ENCODE measurements around the gene UGT1A8.

UGT1A8 gene

DNA sequence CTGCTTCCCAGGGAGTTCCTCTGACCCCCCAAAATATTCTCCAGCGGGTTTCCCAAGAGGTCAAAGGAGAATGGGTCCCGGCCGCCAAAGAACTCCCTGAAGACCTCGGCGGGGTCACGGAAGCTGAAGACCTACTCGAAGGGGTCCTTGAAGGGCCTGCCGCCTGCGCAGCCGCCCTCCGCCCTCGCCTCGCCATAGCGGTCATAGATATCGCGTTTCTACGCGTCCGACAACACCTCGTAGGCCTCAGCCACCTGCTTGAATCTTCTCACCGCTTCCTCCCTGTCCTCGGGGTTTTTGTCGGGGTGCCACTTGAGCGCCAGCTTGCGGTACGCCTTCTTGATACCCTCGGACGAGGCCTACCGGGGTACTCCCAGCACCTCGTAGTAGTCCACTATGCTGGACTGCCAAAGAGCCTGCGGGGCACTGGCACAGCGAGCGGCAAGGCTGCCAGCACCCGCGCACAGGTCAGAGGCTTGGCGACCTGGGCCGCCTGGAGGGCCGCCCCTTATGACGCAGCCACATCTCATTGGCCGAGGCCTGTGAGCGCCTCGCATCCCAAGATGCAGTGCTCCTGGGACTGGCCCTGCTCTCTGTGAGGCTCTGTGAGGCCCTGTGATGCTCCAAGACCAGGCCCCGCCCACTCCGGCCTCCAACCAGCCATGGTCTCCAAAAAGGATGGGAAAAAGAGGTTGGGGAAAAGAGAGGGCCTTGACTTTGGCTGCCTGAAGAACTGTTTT, 137.6 kb downstream of the UGT1A8 start:
- Mint-ChIP-seq H3K9me3 (peaks cover 10% of the 10 kb centered on the region), H3K4me1 (no peaks in the 10 kb centered on the region), H3K27me3 (peaks cover 4% of the 10 kb centered on the region), H3K27ac (no peak overlapping the region), H3K4me3 (no peak overlapping the region), H3K36me3 (peaks cover 1% of the 10 kb centered on the region)

DNA sequence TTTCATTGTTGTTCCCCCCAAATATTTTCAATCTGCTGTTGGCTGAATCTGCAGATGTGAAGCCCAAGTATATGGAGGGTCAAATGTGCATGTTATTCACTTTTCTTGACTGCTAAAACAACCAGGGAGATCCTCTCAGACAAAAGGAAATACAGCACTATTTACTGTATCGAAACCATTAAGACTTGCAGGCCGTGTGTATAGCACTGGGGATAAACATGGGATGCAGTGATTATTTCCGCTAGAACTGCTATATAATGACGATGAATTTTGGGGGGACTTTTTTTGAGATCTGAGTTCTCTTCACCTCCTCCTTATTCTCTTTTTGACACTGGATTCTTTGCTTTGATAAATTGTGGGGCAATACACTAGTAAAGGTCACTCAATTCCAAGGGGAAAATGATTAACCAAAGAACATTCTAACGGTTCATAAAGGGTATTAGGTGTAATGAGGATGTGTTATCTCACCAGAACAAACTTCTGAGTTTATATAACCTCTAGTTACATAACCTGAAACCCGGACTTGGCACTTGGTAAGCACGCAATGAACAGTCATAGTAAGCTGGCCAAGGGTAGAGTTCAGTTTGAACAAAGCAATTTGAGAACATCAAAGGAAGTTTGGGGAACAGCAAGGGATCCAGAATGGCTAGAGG, 139.1 kb downstream of the UGT1A8 start:
- H3K36me3 Mint-ChIP-seq = peaks cover 1% of the 10 kb centered on the region
- no peak overlapping the region for H3K4me3 Mint-ChIP-seq
- H3K27me3 Mint-ChIP-seq = peaks cover 4% of the 10 kb centered on the region
- H3K9me3 Mint-ChIP-seq = peaks cover 9% of the 10 kb centered on the region
- no peak overlapping the region for H3K27ac Mint-ChIP-seq
- no peaks in the 10 kb centered on the region for H3K4me1 Mint-ChIP-seq

DNA sequence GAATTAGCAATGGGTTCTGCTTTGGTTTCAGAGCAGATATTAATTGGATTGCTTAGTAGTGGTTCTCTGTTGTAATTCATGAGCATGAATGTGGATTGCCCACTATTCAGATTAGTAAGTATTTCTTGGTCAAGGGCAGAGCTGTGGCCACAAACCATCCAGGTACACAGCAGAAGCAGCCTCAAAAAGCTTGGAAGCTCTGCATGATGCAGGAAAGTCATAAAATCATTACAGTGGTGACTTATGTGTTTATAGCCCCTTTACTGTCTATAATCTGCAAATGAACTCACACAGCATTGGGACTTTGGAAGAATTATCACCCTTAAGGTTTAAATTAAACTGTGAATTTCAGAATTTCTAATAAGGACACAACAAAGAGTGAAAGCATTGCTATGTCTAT, 140.7 kb downstream of the UGT1A8 start:
- H3K27ac Mint-ChIP-seq = no peak overlapping the region
- no peaks in the 10 kb centered on the region for H3K4me1 Mint-ChIP-seq
- no peaks in the 10 kb centered on the region for H3K27me3 Mint-ChIP-seq
- H3K4me3 Mint-ChIP-seq = no peak overlapping the region
- H3K9me3 Mint-ChIP-seq = peaks cover under 1% of the 10 kb centered on the region
- no peaks in the 10 kb centered on the region for H3K36me3 Mint-ChIP-seq

DNA sequence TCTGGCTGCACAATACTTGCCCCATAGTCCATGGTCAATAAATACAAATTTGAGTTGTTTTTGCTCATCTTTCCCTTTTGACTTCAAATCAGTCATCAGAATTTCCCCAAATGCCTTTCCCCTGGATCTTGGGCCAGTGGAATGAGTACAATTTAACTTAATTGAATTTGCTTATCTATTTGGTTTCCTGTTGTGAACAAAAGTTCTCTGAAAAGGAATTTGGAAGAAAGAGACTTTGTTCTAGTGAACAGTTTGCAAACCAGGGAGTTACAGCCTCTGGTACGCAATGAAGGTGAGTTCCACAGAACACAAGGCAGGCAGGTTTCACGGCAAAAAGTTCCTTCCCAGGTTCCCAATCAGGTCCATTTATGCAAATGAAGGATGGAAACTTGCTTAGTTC, 141.4 kb downstream of the UGT1A8 start:
- Mint-ChIP-seq H3K27me3 (peaks cover 3% of the 10 kb centered on the region), H3K4me3 (no peak overlapping the region), H3K27ac (no peak overlapping the region), H3K36me3 (no peaks in the 10 kb centered on the region), H3K9me3 (no peaks in the 10 kb centered on the region), H3K4me1 (no peaks in the 10 kb centered on the region)

DNA sequence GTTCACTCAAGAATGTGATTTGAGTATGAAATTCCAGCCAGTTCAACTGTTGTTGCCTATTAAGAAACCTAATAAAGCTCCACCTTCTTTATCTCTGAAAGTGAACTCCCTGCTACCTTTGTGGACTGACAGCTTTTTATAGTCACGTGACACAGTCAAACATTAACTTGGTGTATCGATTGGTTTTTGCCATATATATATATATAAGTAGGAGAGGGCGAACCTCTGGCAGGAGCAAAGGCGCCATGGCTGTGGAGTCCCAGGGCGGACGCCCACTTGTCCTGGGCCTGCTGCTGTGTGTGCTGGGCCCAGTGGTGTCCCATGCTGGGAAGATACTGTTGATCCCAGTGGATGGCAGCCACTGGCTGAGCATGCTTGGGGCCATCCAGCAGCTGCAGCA, 142.6 kb downstream of the UGT1A8 start, which contains the start of gene UGT1A1:
UGT1A1 (plus strand) TSS at position 228 of the 400 bp plus-strand sequence; CDS start at position 246, 18 bp downstream.
- Mint-ChIP-seq H3K4me3 (no peak within 1 kb of the TSS), H3K9me3 (no peaks in the 10 kb centered on the region), H3K27me3 (peaks cover 4% of the 10 kb centered on the region), H3K27ac (no peak within 1 kb of the TSS), H3K36me3 (no peaks in the 10 kb centered on the region), H3K4me1 (no peaks in the 10 kb centered on the region)

GRCh38 chr2:233761040-233761769, 143.8 kb downstream of the UGT1A8 start:
- no peaks in the 10 kb centered on the region for H3K4me1 Mint-ChIP-seq

GRCh38 chr2:233764264-233764663, 146.8 kb downstream of the UGT1A8 start:
- Mint-ChIP-seq H3K36me3 (no peaks in the 10 kb centered on the region), H3K4me3 (no peak overlapping the region), H3K27me3 (peaks cover 11% of the 10 kb centered on the region), H3K27ac (no peak overlapping the region), H3K4me1 (no peaks in the 10 kb centered on the region), H3K9me3 (no peaks in the 10 kb centered on the region)

More at GRCh38 chr2:233761040-233761769, 143.8 kb downstream of the UGT1A8 start:
- no peak overlapping the region for H3K27ac Mint-ChIP-seq
- no peak overlapping the region for H3K4me3 Mint-ChIP-seq
- no peaks in the 10 kb centered on the region for H3K36me3 Mint-ChIP-seq
- H3K27me3 Mint-ChIP-seq = peaks cover 4% of the 10 kb centered on the region
- no peaks in the 10 kb centered on the region for H3K9me3 Mint-ChIP-seq

- H3K4me1 Mint-ChIP-seq = no peaks in the 10 kb centered on the region
- peaks cover 12% of the 10 kb centered on the region for H3K27me3 Mint-ChIP-seq
- no peak overlapping the region for H3K27ac Mint-ChIP-seq
- no peaks in the 10 kb centered on the region for H3K9me3 Mint-ChIP-seq
- no peak overlapping the region for H3K4me3 Mint-ChIP-seq
- no peaks in the 10 kb centered on the region for H3K36me3 Mint-ChIP-seq
These were observed 147.3 kb downstream of the UGT1A8 start for GRCh38 chr2:233764761-233765160.

DNA sequence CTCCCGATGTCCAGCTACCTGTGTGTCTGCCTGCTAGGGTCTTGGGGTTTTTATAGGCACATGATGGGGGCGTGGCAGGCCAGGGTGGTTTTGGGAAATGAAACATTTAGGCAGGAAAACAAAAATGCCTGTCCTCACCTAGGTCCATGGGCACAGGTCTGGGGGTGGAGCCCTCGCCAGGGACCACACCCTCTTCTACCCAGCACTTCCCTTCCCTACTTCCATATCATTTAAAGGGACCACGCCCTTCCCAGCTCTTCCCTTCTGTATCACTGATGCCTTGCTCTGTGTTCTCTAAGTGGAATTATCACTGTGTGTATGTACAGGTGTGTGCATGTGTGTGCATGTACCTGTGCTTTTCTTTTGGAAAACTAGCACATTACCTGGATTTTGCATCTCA, 149.0 kb downstream of the UGT1A8 start:
- Mint-ChIP-seq H3K4me3 (no peak overlapping the region), H3K27me3 (peaks cover 12% of the 10 kb centered on the region), H3K36me3 (no peaks in the 10 kb centered on the region), H3K9me3 (no peaks in the 10 kb centered on the region), H3K4me1 (no peaks in the 10 kb centered on the region), H3K27ac (no peak overlapping the region)

DNA sequence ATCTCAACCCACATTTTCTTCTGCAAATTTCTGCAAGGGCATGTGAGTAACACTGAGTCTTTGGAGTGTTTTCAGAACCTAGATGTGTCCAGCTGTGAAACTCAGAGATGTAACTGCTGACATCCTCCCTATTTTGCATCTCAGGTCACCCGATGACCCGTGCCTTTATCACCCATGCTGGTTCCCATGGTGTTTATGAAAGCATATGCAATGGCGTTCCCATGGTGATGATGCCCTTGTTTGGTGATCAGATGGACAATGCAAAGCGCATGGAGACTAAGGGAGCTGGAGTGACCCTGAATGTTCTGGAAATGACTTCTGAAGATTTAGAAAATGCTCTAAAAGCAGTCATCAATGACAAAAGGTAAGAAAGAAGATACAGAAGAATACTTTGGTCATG, 150.6 kb downstream of the UGT1A8 start:
- no peak overlapping the region for H3K4me3 Mint-ChIP-seq
- no peaks in the 10 kb centered on the region for H3K4me1 Mint-ChIP-seq
- peaks cover 12% of the 10 kb centered on the region for H3K27me3 Mint-ChIP-seq
- H3K9me3 Mint-ChIP-seq = no peaks in the 10 kb centered on the region
- H3K36me3 Mint-ChIP-seq = no peaks in the 10 kb centered on the region
- H3K27ac Mint-ChIP-seq = no peak overlapping the region

DNA sequence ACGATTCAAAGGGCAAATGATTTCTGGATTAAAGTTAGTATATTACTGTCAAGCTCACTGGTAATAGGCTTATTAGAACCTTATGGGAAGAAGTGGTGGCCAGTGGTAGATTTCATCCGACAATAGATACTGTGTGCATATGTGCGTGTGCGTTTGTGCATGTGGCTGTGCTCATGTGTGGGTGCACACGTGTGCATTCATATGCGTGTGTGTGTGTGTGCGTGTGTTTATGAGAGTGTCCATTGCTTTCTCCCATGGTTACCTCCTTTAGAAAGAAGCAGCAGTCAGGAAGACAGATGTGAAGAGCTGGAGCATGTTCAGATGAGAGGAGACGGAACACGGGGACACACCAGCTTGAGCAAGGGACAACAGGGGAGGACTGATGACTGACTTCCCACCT, 151.8 kb downstream of the UGT1A8 start:
- H3K36me3 Mint-ChIP-seq = no peaks in the 10 kb centered on the region
- H3K4me3 Mint-ChIP-seq = no peak overlapping the region
- no peaks in the 10 kb centered on the region for H3K4me1 Mint-ChIP-seq
- H3K9me3 Mint-ChIP-seq = no peaks in the 10 kb centered on the region
- H3K27me3 Mint-ChIP-seq = peaks cover 11% of the 10 kb centered on the region
- H3K27ac Mint-ChIP-seq = no peak overlapping the region

GRCh38 chr2:233772153-233772552, 154.7 kb downstream of the UGT1A8 start:
- Mint-ChIP-seq H3K9me3 (no peaks in the 10 kb centered on the region), H3K27me3 (peaks cover 9% of the 10 kb centered on the region)

GRCh38 chr2:233772583-233772982, 155.2 kb downstream of the UGT1A8 start:
- Mint-ChIP-seq H3K36me3 (peaks cover 2% of the 10 kb centered on the region), H3K4me3 (no peak overlapping the region), H3K27ac (no peak overlapping the region), H3K9me3 (no peaks in the 10 kb centered on the region), H3K27me3 (peaks cover 7% of the 10 kb centered on the region), H3K4me1 (no peaks in the 10 kb centered on the region)

More at GRCh38 chr2:233772153-233772552, 154.7 kb downstream of the UGT1A8 start:
- H3K36me3 Mint-ChIP-seq = peaks cover 2% of the 10 kb centered on the region
- H3K4me1 Mint-ChIP-seq = no peaks in the 10 kb centered on the region
- H3K27ac Mint-ChIP-seq = no peak overlapping the region
- no peak overlapping the region for H3K4me3 Mint-ChIP-seq

GRCh38 chr2:233773854-233774253, 156.4 kb downstream of the UGT1A8 start:
- H3K27me3 Mint-ChIP-seq = peaks cover 8% of the 10 kb centered on the region
- no peaks in the 10 kb centered on the region for H3K9me3 Mint-ChIP-seq
- no peak overlapping the region for H3K4me3 Mint-ChIP-seq
- no peak overlapping the region for H3K27ac Mint-ChIP-seq
- no peaks in the 10 kb centered on the region for H3K4me1 Mint-ChIP-seq
- peaks cover 2% of the 10 kb centered on the region for H3K36me3 Mint-ChIP-seq

DNA sequence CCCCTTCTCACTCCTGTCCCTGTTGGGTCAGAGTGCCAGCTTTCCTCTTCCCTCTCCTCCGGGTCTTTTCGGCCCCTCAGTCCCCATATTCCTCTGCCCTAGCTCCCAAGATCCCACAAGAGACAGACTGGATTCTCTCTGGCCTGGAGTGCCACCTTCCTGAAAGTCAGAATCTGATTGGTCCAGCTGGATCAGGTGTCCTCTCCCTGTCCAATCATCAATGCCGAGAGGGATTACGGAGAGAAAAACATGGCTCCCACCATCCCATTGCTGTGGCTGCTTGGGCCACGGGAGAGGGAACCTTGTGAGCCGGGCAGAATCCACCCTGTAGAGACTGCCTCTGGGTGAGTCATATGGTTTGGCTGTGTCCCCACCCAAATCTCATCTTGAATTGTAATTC, 158.0 kb downstream of the UGT1A8 start:
- Mint-ChIP-seq H3K4me1 (no peaks in the 10 kb centered on the region), H3K4me3 (no peak overlapping the region), H3K27me3 (peaks cover 11% of the 10 kb centered on the region), H3K27ac (no peak overlapping the region), H3K9me3 (no peaks in the 10 kb centered on the region), H3K36me3 (peaks cover 2% of the 10 kb centered on the region)

- Mint-ChIP-seq H3K36me3 (peaks cover 2% of the 10 kb centered on the region), H3K9me3 (peaks cover 10% of the 10 kb centered on the region), H3K27ac (no peak within 1 kb of the TSS), H3K4me1 (no peaks in the 10 kb centered on the region), H3K27me3 (peaks cover 18% of the 10 kb centered on the region), H3K4me3 (no peak within 1 kb of the TSS)
These were observed 160.6 kb downstream of the UGT1A8 start, which contains the start of gene MROH2A for GRCh38 chr2:233778030-233778429. Gene MROH2A (plus strand): TSS chr2:233778330. CDS start chr2:233779359, 1,029 bp downstream.

Data from activated naive CD4-positive, alpha-beta T cell treated with anti-CD3 and anti-CD28 coated beads, Interleukin-2, amount 50 U/mL, for 24 hours (primary cell).